ENCODE data around the gene CDK5R2.

- no peak for TF ChIP-seq CBX8 (IDR thresholded peaks at IDR 0.05)
- no peak for TF ChIP-seq ESRRA (IDR thresholded peaks at IDR 0.05; ENCODE audit: borderline replicate concordance, low read length)
- no peak for TF ChIP-seq REST (IDR thresholded peaks at IDR 0.05)
- TF ChIP-seq CTCF (IDR thresholded peaks at IDR 0.05), result no peak
- TF ChIP-seq POLR2A (IDR thresholded peaks at IDR 0.05; ENCODE audit: low read length), result no peak
- TF ChIP-seq MAX (IDR thresholded peaks at IDR 0.05), result no peak
Observed at GRCh38 chr2:219000569-219000960, 41.1 kb downstream of the CDK5R2 start.

All from A549 (cell line).